ENCODE data around the gene GMDS.

Gene GMDS

DNA sequence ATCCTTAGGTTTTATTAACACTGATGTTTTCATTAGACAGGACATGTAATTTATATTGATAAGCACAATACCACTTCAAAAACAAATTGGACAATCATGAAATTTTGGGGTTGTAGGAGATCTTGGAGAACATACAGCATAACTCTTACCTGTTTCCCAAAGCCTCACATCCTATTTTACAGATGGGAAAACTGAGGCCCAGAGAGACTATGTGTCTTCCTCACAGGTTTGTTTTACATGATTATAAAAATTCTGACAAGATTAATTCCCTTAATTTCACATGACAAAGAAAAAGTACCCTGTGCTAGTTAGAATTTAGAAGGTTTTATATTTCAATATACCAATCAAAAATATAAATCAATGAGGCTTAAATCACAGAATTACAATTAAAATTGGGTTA is 145.5 kb downstream of the GMDS start:
- DNase-seq (ENCODE audit: low read depth in 2 of 2): no peak

DNA sequence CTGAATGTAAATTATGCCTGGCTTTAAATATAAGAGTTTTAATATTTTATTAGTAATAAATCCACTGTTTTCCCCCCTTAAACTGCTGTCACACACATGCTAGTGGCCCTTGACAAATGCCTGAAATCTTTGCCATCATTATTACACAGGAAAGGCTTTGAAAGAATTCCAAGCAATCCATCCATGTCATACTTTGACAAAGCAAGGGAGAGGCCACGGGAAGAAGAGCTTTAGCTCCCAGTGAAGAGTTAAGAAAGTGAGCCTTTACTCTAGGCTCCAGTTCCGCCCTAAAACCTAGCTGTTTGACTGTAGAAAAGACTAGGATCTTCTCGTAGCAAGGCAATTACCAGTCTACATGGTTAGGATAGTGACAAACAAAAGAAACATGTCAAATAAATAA is 147.9 kb downstream of the GMDS start:
- DNase-seq (ENCODE audit: low read depth in 2 of 2): no peak

DNA sequence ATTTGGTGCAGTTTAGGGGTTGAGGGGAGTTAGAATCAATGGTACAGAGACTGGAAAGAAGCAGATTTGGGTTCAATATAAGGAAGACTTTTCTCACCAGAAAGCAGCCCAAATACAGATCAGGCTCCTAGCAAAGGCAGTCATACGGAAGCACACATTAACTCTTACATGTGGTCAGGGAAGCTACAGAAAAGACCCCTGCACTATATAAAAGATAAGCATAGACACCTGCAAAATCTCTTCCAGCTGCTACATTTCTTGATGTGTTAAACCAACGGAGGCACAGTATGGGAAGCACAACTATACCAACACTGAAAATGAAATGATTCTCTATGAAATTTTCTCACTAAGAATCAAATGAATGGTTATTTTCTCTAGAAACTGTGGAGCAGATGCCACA is 150.8 kb downstream of the GMDS start:
- DNase-seq (ENCODE audit: low read depth in 2 of 2): no peak

DNA sequence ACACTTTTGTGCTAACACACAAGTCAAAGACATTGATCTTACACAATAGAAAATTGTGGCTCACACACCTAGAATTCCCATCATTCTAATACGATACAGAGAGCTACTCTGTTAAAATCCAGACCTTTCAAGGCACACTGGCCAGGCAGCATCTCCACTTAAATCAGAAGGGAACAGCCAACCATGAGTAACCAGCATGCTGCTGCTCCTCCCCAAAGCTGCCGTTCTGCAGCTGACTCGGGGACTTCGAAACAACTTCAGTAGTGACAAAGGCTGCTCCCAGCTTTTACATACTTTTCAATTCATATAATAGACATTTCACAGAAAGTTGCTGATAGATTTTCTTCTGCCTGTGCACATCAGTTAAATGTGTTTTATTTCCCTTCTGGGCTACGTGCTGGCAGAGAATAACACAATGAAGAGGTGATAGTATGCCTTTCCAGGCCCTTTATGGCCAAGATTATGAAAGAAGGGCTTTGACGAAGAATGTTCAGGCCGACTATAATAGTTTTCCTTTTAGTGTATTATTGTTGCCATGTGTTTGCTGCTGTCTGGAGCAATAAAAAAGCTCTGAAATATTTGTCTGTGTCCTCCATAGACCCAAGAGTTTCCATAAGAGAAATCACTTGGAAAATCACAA is 159.0 kb downstream of the GMDS start:
- DNase-seq (ENCODE audit: low read depth in 2 of 2): no peak

- no peak for DNase-seq (ENCODE audit: low read depth in 2 of 2)
These were observed 159.7 kb downstream of the GMDS start for GRCh38 chr6:2085657-2086056.

GRCh38 chr6:2081155-2082138 is 164.0 kb downstream of the GMDS start:
- no peak for DNase-seq (ENCODE audit: low read depth in 2 of 2)

DNA sequence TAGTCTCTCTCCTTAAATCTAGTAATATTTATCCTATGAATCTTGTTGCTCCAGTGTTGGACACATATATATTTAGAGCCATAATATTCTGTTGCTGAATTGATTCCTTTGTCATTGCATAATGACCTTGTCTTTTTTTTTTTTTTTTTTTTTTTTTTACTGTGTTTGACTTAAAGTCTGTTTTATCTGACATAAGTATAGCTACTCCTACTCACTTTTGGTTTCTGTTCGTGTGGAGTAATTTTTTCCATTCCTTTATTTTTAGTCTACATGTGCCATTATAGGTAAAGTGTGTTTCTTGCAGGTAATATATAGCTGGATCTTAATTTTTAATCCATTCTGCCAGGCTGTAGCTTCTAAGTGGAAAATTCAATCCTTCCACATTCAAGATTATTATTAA is 166.5 kb downstream of the GMDS start:
- DNase-seq (ENCODE audit: low read depth in 2 of 2): no peak

DNA sequence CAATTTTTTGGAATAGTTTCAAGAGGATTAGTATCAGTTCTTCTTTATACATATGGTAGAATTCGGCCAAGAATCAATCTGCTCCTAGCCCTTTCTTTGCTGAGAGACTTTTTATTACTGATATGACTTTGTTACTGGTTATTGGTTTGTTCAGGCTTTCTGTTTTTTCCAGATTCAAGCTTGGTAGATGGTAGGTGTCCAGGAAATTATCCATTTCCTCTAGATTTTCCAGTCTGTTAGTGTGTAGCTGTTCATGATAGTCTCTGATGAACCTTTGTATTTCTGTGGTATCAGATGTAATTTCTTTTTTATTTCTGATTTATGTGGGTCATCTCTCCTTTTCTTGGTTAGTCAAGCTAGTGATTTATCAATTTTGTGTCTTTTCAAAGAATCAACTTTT is 167.6 kb downstream of the GMDS start:
- no peak for DNase-seq (ENCODE audit: low read depth in 2 of 2)

DNA sequence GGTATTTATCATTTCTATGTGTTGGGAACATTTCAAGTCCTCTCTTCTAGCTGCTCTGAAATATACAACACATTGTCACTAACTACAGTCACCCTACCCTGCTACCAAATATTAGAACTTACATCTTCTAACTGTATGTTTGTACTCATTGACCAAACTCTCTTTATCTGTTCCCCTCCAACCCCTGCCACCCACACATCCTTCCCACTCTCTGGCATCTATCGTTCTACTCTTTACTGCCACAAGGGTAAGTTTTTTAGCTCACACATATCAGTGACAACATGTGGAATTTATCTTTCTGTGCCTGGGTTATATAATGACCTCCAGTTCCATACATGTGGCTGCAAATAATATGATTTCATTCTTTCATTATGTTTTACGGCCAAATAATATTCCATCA is 171.9 kb downstream of the GMDS start:
- DNase-seq (ENCODE audit: low read depth in 2 of 2): no peak

DNA sequence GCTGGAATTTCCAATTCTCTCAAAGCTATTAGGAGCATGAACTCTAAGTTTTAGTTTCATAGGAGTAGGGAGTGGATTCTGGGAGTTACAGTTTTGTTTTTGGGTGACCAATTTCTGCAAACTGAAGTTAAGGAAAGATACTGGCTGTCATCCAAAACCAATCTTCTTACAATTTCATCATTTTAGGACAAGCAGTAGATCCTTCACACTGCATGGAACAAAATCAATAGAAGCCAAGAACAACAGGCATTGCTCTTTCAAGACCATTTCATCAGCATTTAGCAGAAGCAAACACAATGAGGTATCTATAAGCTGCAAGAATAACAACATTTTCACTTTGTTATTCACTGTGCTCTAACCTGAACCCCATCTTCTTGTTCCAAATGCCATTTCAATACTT is 173.0 kb downstream of the GMDS start:
- no peak for DNase-seq (ENCODE audit: low read depth in 2 of 2)

DNA sequence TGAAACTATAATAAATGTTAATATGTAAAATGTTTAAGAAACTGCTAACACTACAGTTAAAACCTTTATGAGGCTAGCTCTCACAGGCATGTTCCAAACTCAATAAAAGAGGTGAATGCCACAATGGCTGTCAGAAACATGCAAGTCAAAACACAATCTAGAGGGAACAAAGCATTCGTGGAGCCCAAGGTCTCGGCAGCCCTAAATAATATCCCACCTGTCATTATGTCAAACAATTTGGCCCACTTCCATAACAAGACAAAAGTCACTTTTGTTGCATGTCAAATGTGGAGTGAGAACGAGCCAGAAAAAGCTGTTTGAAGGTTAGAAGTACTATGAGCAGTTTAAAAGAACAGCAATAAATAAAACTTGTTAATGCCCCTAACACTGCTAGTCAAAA is 181.9 kb downstream of the GMDS start:
- DNase-seq (ENCODE audit: low read depth in 2 of 2): no peak

DNA sequence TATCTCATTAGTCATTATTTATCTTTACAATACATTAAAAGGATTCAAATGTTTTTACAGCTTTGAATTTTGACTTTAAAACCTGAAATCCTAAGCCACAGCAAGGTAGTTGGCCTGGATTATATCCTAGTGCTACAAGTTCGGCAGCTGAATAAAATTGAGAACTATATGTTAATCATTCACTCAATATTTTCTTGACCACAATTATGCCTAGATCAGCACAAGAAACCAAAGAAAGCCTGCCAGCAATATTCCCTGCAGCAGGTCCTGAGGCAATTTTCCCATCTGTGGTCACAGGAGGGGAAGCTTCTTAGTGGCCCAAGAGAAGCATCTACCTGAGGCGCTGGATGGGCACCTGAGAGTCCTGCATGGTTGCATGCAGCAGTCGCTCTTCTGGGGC is 183.5 kb downstream of the GMDS start:
- no peak for DNase-seq (ENCODE audit: low read depth in 2 of 2)

GRCh38 chr6:2055911-2056310 is 189.5 kb downstream of the GMDS start:
- DNase-seq (ENCODE audit: low read depth in 2 of 2): no peak

DNA sequence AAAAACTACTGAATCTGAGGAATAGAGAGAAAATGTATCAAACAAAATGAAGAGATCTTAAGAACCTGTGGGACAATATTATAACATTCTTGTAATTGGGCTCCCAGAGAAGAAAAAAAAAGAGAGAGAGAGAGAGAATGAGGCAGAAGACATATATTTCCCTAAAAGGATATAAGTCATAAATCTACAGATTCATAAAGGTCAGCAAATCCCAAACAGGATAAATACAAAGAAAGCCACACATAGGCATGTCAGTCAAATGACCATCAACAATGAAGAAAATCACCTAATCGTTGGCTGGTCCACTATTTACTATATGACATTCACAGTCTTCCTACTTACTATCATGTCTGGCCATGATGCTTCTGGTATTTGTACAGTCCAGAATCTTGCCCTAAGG is 190.3 kb downstream of the GMDS start:
- no peak for DNase-seq (ENCODE audit: low read depth in 2 of 2)

DNA sequence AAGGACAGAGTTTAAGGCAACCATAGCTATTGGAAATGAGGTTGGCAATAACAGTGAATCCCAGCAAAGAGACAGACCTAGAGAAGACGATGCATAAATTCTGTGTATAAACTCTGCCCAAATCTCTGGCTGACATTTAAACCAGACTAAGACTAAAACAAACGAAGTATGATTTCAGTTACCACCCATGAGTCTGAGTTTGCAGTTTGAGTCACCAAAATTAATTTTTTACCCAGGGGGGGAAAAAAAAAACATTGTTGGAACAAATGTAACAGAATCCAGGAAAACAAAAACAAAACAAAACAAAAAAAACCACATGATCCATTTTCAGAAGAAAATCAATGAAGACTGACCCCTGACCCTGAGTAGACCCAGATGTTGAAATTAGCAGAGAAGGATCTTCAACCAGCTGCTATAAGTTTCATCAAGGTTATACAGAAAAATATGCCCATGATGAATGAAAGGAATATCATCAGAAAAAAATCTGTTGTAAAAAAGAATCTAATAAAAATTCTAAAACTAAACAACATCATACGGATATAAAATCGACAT is 190.8 kb downstream of the GMDS start:
- DNase-seq (ENCODE audit: low read depth in 2 of 2): no peak

DNA sequence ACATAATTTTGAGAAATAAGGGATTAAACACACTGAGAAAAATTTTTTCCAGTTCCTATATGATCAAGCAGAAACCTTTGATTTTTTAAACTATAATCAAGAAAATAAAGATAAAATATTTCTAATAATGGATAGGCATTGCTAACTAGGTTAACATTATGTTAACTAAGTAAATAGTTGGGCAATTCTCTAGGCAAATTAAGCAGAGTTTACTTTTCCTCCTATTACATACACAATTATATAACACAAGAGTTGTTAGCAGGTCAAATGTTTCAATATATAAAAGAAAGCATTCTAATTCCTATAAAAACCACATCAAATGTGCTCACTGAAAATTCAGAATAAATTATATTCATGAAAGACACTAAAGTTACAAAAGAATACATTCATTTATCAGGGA is 191.7 kb downstream of the GMDS start:
- no peak for DNase-seq (ENCODE audit: low read depth in 2 of 2)

DNA sequence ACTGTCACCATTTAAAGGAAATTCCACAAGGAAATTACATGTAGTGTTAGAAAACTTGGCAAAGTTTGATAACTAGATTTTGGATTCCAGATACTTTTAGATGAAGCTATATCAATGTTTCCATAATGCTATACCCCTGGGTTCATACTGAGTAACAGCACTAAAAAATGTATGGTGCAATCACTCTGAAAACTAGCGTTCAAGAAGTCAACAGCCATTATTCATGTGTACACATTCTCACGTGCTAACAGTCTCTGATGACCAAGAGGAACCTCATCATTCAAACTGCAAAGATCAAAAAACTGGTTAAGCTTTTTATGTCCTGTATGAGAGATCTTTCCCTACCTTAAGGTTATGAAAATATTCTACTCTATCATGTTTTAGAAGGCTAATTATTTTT is 197.6 kb downstream of the GMDS start:
- DNase-seq (ENCODE audit: low read depth in 2 of 2): no peak

DNA sequence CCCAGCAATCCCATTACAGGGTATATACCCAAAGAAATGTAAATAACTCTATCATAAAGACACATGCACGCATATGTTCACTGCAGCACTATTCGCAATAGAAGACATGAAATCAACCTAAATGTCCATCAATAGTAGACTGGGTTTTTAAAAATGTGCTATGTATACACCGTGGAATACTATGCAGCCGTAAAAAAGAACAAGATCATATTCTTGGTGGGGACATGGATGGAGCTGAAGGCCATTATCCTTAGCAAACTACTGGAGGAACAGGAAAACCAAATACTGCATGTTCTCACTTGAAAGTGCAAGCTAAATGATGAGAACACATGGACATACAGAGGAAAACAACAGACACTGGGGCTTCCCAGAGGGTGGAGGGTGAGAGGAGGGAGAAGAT is 201.2 kb downstream of the GMDS start:
- no peak for DNase-seq (ENCODE audit: low read depth in 2 of 2)

GRCh38 chr6:2042956-2043648 is 202.3 kb downstream of the GMDS start:
- no peak for DNase-seq (ENCODE audit: low read depth in 2 of 2)

DNA sequence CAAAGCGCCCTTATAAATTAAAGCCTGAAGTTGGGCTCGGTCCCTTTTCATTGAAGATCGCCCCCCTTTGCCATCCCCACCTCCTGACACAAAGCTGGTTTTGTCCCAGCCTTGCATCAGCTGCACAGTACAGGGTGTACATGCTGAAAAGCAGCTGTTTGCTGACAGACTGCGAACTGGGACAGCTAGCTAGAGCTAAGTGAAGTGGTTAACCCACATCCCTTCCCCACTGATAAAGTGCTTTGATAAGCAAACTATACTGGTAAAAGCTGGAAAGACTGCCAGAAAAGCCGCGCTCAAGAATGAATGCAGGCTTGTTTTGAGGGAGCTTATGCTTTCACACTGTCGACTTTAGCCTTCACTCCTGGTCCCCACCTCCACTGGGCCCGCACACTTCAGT is 207.3 kb downstream of the GMDS start:
- no peak for DNase-seq (ENCODE audit: low read depth in 2 of 2)

GRCh38 chr6:2037237-2037926 is 208.0 kb downstream of the GMDS start:
- DNase-seq (ENCODE audit: low read depth in 2 of 2): no peak

- DNase-seq (ENCODE audit: low read depth in 2 of 2): no peak
These were observed 208.7 kb downstream of the GMDS start for GRCh38 chr6:2036710-2037023.
